Right lobe of liver (tissue), 6 donors: ENCODE measurements around the gene NAA40. TPM values are rescaled to one million over a fixed set of nuclear protein-coding genes. Genes with fewer than 3 reads are reported as not detected.

Experiments
- ATAC-seq, 4 donors: fragments of 200-7000 bp; cut with Tn5 transposase; one replicate each; pipeline ENCODE4 v1.9.1; 2020; ENCODE audit warnings: mild to moderate bottlenecking in 4 of 4, moderate library complexity in 4 of 4
- DNase-seq, 3 donors: peaks; one replicate each; pipeline ENCODE4 v3.0.0-alpha.2; 2020
- H3K27ac ChIP-seq, 3 donors: fragments of 200-600 bp; one replicate each; pipeline ENCODE4 v1.8.0; 2022
- H3K27me3 ChIP-seq, 2 donors: fragments of 200-600 bp; one replicate each; pipeline ENCODE4 v1.8.0; 2022
- H3K36me3 ChIP-seq, 4 donors: fragments of 200-600 bp; sonication (generic) in 1 of 4; one replicate each; pipeline versions ENCODE4 v1.5.1 to v1.8.0; 2017 to 2022; ENCODE audit warnings: control low read depth in 1 of 4
- H3K4me1 ChIP-seq, 4 donors: fragments of 200-600 bp; sonication (generic) in 1 of 4; one replicate each; pipeline versions ENCODE4 v1.5.1 to v1.8.0; 2017 to 2022; ENCODE audit warnings: control low read depth in 1 of 4
- H3K4me3 ChIP-seq, 3 donors: fragments of 200-600 bp; one replicate each; pipeline ENCODE4 v1.8.0; 2022
- H3K9me3 ChIP-seq, 4 donors: fragments of 200-600 bp; sonication (generic) in 1 of 4; one replicate each; pipeline versions ENCODE4 v1.5.1 to v1.8.0; 2017 to 2022; ENCODE audit warnings: control low read depth in 1 of 4
- POLR2A ChIP-seq: fragments of 450-650 bp; IDR thresholded peaks from one replicate; pipeline ENCODE4 v1.6.1; 2017; ENCODE audit warnings: antibody characterized with exemption, mild to moderate bottlenecking
- WGBS: methylation state at CpG from one replicate; pipeline ENCODE4 v1.1.6; 2018; ENCODE audit warnings: low coverage, low lambda C conversion rate; ENCODE audit not compliant: insufficient coverage; ENCODE audit errors: missing lambda C conversion rate; 5-methylcytosine and 5-hydroxymethylcytosine counted together
- intact Hi-C, 2 donors: fragments of 100-400 bp; cut with DNase I; formaldehyde crosslinking; loops; one replicate each; pipeline versions ENCODE4 v1.11.2 to v1.14.1; 2022
- total RNA-seq, 6 experiments: library from RNA; depleted of rRNA in 2 of 6; stranded (reverse); fragments of >200 nt in 2 of 6; fragmentation: NEBNext Ultra II Directional in 3 of 6; extraction: Animal tissue kit (Norgen Biotek cat#: 25700) in 3 of 6; gene quantifications; one replicate each; pipeline versions ENCODE4 v1.1.0 to v1.2.4, GENCODE V29; 2016 to 2023
- TF ChIP-seq, protein P1 (sequence below), 4 donors: fragments of 200-600 bp in 3 of 4; fragments of 450-650 bp in 1 of 4; IDR thresholded peaks; one replicate each; pipeline versions ENCODE4 v1.5.1 to v1.8.0; 2016 to 2022; ENCODE audit warnings: antibody characterized with exemption in 4 of 4, mild to moderate bottlenecking in 2 of 4
- donor health status: DM: no; HTN: yes; CAD: no.
- donor health status: DM: no; HTN: no; CAD: no.
- donor health status: DM: no; HTN: no; CAD: no.
- donor health status: DM: no; HTN: yes; CAD: no.
- donor health status: DM: no; HTN: yes; CAD: no.

NAA40 gene
- total RNA-seq, 6 experiments from 2014 or later, result 3.6 to 7.5 (median 4.6) TPM

DNA sequence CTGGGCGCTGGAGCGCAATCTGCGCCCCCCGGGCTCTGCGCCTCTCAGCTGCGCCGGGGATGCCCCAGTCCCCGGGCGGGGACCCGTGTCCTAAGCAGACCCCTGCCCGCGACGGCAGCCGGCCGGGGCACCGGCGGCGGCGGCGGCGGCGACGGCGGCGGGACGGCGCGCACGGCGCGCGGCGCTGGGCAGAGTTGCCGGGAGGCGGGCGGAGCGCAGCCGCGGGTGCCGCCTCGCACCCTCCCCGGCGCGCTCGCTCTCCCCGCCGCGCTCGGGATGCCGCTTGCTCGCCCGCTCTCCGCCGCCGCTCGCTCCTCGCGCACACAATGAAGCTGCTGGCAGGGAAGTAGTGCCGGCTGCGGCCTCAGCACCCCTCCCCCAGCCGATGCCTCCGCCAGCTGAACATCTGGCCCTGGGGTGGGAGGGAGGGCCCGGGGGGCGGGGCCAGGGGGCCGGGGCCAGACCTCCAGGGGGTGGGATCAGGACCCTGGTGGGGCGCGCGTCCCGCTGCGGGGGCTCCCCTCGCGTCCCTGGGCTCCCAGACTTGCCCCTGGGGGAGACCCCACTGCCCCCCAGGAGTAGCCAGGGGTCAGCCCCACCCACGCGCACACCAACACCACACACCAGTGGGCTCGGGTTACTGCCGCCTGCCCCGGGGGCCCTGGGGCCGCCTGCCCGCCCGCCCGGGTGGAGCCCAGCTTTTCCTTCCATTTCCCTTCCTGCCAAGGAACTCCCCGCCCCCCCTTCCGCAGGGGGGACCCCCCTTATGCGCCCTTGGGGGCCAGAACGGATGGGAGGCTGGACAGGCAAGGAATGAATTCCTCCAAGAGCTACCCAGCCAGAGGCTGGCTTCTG is 21.7 kb upstream of the NAA40 start, which contains the start of gene RCOR2:
RCOR2 (minus strand) TSS at position 328 of the 855 bp plus-strand sequence. CDS start 708 bp downstream, outside the sequence.
- Histone ChIP-seq H3K9me3 (no peaks in the 10 kb centered on the region), H3K4me1 (peaks cover 0 to 31% (median 9%) of the 10 kb centered on the region in 4 donors), H3K27me3 (peaks cover 0 to 5% of the 10 kb centered on the region in 2 donors), H3K27ac (peak within 1 kb of the TSS in 1 of 3 donors; percentile 29), H3K4me3 (peak within 1 kb of the TSS; percentile 23 to 40 (median 29)), H3K36me3 (no peaks in the 10 kb centered on the region)
- TF ChIP-seq, protein P1, sequence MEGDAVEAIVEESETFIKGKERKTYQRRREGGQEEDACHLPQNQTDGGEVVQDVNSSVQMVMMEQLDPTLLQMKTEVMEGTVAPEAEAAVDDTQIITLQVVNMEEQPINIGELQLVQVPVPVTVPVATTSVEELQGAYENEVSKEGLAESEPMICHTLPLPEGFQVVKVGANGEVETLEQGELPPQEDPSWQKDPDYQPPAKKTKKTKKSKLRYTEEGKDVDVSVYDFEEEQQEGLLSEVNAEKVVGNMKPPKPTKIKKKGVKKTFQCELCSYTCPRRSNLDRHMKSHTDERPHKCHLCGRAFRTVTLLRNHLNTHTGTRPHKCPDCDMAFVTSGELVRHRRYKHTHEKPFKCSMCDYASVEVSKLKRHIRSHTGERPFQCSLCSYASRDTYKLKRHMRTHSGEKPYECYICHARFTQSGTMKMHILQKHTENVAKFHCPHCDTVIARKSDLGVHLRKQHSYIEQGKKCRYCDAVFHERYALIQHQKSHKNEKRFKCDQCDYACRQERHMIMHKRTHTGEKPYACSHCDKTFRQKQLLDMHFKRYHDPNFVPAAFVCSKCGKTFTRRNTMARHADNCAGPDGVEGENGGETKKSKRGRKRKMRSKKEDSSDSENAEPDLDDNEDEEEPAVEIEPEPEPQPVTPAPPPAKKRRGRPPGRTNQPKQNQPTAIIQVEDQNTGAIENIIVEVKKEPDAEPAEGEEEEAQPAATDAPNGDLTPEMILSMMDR (IDR thresholded peaks at IDR 0.05), result no peak
- no peak for TF ChIP-seq POLR2A
- 0% methylated on average over 10 of the region's 85 CpGs for WGBS
- intact Hi-C loops, result no loop called here
- ATAC-seq (peak; percentile 48 to 63 (median 58)), DNase-seq (peak in 1 of 3 donors; percentile 59)

DNA sequence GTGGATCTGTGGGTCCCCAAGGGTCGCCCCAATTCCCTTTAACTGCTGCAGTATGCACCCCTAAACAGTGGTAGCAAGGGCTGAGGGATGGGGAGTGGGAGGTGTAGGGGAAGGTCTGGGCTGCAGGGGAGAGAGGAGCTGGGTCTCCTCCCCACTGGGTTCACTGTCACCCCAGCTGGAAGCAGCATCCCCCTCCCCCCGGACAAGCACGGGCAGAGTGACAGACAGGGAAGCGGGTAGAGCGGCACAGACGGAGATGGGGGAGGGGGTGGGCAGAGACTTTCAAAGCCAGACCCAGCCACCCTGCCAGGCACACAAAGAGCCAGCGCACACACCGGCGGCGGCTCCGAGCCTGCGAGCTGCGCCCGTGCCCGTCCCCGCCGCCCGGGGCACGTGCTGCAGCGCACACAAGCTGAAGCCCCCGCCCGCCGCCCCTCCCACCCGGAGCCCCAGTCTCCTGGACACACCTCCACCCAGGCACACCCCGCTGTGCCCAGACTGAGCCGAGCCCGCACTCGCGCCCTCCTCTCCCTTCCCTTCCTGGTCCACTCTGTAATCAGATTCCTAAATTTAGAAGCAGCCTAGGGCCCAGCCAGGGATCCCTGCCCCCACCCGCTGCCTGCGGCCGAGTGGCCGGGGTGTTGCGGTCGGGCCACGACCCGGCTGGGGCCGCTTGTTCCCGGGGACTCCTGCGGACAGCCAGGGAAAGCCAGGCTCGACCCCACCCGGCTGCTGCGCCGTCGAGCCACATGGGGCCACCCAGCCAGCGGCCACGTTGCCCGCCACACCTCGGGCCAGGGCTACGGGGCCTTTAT is 20.9 kb upstream of the NAA40 start:
- H3K27ac ChIP-seq, result peak overlapping the region in 1 of 3 donors; percentile 29
- peaks cover 0 to 5% of the 10 kb centered on the region in 2 donors for H3K27me3 ChIP-seq
- H3K4me1 ChIP-seq, result peaks cover 0 to 31% (median 9%) of the 10 kb centered on the region in 4 donors
- peak; percentile 7 to 28 (median 14) for ATAC-seq
- TF ChIP-seq, protein P1 (IDR thresholded peaks at IDR 0.05), result no peak
- no peak for TF ChIP-seq POLR2A
- peak overlapping the region in 2 of 3 donors; percentile 16 to 23 for H3K4me3 ChIP-seq
- intact Hi-C loops, result no loop called here
- H3K36me3 ChIP-seq, result no peaks in the 10 kb centered on the region
- H3K9me3 ChIP-seq, result no peaks in the 10 kb centered on the region
- DNase-seq, result no peak
- 0% methylated on average over 5 of the region's 50 CpGs for WGBS

DNA sequence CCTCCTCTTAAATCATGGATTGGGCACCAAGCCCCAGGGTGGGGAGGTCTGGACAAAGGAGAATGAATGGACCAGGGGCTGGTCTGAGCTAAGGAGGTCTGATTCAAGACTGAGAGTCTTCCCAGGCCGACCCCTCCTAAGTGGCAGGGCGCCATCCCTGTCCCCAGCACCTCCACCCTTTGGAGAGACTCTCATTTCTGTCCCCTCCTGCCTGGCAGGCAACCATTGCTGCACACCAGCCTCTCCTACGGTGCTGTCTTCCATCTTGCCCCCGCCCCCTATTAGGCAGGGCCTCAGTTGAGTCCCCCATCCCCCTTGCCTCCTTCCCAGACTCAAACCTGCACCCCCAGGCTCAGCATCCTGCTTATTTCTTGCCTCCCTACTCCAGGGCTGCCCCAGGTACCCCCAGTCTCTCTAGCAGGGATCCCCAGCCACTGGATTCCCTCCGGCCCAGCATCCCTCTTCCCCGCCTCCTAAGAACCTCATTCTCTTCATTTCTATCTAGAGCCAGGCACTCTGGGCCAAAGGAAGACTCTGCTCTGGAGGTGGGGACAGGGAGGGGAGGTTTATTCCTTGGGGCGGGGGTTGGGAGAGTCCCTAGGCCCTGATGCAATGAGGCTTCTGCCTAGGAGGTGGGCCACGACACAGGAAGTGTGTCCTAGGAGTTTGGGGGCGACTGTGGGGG is 20.2 kb upstream of the NAA40 start:
- Histone ChIP-seq H3K27me3 (peaks cover 0 to 5% of the 10 kb centered on the region in 2 donors), H3K4me3 (no peak overlapping the region), H3K36me3 (no peaks in the 10 kb centered on the region), H3K4me1 (peaks cover 0 to 31% (median 9%) of the 10 kb centered on the region in 4 donors), H3K27ac (no peak overlapping the region), H3K9me3 (no peaks in the 10 kb centered on the region)
- DNase-seq (no peak), ATAC-seq (no peak)
- intact Hi-C loops, result no loop called here
- TF ChIP-seq, protein P1 (IDR thresholded peaks at IDR 0.05), result no peak
- TF ChIP-seq POLR2A, result no peak
- WGBS, result 31% methylated on average over 6 of the region's 9 CpGs
